Stimulated activated CD4-positive, alpha-beta T cell treated with anti-CD3 and anti-CD28 coated beads, Interleukin-1b, Interleukin-23, amount 100 ng/mL, for 24 hours (primary cell): ENCODE data around the gene FIG4.
"Not testable (repeated sequence)": the region's sequence is repeated elsewhere in the genome, so short reads cannot be mapped to it uniquely, and the experiment has no call there.

ENCODE experiments used
- DNase-seq, 4 experiments: peaks; one replicate each; pipeline ENCODE4 v3.0.0-alpha.2; 2020; ENCODE audit warnings: low read depth in 4 of 4, low spot score in 1 of 4

Gene FIG4

GRCh38 chr6:109852713-109853112 is 161.6 kb downstream of the FIG4 start:
- DNase-seq: no peak

DNA sequence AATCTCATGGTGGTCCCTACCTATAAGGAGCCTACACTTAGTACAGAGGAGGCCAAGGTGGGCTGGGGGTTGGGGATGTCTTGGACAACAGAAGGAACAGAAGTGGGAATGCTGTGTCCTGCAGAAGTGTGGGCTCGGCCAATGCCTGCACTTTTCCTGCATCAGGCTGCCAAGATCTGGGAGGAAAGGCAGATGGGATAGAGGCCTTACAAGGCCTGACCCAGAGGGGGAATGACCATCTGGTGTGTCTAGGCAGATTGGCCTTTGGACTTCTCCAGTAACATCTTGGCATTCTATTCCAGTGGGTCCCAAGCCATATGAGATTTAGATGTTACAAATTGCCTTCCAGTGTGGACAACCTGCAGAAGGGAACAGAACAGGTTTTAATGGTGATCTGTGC is 162.3 kb downstream of the FIG4 start:
- DNase-seq: no peak

- no peak for DNase-seq
Measured at GRCh38 chr6:109853951-109854350, 162.9 kb downstream of the FIG4 start.

GRCh38 chr6:109854541-109855308 is 163.6 kb downstream of the FIG4 start:
- DNase-seq: no peak

DNA sequence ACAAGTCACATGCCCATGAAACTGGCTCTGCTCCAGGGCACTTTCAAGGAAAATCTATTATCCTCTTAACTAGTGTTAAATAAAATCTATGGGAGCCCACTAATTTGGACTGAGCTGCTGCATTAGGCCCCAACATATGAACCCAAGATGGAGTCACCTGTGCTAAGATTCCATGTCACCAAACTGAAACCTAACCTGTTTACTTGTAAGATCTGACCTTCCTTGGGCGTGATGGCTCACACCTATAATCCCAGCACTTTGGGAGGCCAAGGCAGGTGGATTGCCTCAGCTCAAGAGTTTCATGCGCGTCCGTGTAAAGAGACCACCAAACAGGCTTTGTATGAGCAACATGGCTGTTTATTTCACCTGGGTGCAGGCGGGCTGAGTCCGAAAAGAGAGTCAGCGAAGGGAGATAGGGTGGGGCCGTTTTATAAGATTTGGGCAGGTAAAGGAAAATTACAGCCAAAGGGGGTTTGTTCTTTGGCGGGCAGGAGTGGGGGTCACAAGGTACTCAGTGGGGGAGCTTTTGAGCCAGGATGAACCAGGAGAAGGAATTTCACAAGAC is 164.5 kb downstream of the FIG4 start:
- not testable (repeated sequence) for DNase-seq

DNA sequence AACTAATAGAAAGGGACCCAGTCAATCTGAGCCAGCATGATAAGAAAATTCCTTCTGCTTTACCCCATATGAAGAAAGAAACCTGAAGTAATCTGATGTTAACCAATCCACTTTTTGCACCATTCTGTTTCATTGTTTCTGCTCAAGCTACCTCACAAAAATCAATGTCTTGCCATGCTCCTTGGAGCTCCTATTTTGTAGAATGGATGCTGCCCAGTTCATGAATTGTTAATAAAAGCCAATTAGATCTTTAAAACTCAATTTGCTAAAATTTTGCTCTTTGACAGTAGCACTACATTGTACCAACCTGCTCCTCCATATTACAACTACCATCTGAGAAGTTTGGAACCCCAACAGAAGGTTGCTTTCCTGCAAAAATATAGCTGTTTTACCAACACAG is 170.8 kb downstream of the FIG4 start:
- no peak for DNase-seq

DNA sequence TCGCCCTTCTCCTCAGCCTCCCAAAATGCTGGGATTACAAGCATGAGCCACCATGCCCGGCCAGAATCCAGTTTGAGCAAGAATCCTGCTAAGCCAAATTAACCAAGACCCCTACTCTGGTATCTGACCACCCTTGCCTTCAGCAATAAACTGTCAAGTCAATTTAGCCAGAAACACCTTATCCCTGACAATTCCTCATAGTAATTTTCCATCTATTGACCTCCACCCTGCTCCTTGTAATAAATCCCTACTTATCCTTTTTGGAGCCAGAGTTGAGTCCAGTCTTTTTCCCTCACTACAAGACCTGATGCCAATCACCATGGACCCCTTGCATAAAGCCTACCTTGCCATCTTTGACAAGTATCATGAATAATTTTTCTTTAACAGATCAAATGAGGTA is 173.0 kb downstream of the FIG4 start:
- DNase-seq: no peak

- DNase-seq: no peak
Measured at GRCh38 chr6:109865968-109866367, 174.9 kb downstream of the FIG4 start.

GRCh38 chr6:109867009-109867969 is 176.2 kb downstream of the FIG4 start:
- no peak for DNase-seq

- no peak for DNase-seq
Measured at GRCh38 chr6:109867970-109868358, 176.9 kb downstream of the FIG4 start.

- DNase-seq: not testable (repeated sequence)
Measured at GRCh38 chr6:109869398-109870088, 178.4 kb downstream of the FIG4 start.

DNA sequence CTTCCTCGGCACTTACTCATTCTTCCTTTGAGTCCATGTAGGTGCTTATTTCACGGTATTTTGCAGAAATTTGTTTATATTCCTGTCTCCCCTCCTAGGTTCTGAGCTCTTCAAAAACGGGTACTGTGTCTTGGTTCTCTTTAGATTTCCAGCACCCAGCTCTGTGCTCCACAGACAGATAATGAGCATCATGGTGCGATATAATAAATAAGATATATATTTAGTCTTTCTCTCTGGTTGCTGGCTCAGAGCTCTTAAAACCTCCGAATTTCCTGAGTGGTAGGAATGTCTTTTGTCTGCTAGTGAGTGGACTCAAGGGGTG is 179.0 kb downstream of the FIG4 start:
- DNase-seq: no peak

- DNase-seq: no peak
Measured at GRCh38 chr6:109872549-109872948, 181.5 kb downstream of the FIG4 start.

DNA sequence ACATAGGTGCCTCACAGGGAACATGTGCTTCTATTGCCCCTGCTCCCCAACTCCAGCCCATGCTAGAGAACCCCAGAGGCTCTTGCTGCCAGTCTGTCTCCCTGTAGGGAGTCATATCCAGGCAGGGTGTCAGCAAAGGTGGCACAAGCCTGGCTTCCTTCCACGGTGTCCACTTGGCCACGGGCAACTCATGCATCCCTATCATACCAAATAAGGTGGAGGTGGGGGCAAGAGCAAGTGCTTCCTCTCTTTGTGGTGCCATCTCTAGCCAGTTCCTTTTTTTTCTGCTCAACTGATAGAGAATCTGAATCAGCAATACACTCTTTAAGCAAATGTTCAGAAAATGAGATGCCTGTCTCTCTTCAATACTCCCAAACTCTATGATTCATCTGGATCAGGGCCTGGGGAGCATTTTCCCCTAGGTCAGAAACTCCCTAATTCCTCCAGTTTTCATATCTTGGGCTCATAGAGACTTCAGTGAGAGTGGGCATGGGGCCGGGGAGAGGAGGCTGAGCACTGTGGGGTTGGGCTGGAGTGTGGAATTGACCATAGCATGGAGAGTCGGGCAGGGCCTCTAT is 182.0 kb downstream of the FIG4 start:
- DNase-seq: no peak

- no peak for DNase-seq
Measured at GRCh38 chr6:109874086-109874485, 183.0 kb downstream of the FIG4 start.

DNA sequence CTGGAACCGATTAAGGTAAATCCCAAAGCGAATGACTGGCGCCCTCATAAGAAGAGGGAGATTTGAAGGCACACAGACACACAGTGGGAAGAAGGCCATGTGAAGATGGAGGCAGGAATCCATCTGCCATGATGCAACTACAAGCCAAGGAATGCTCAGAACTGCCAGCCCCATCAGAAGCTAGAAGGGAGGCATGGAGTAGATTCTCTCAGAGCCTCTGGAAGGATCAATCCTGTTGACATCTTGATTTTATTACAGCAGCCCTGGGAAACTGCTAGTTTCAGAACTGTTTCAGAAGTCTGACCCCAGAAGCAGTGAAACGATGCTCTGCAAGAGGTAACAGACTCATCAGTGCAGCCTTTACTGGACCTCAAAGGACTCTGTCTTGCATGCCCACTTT is 183.5 kb downstream of the FIG4 start:
- DNase-seq: no peak
